ENCODE results near the gene OXLD1. TPM values are rescaled to one million over a fixed set of nuclear protein-coding genes. Genes with fewer than 3 reads are reported as not detected.

The OXLD1 gene
- 36.1 and 44.6 TPM in 2 replicates for total RNA-seq (2021)
- percentile 75 among the genes with signal in this experiment for Bru-seq, nascent RNA
- percentile 71 among the genes with signal in this experiment for BruChase-seq, experiment 1, labeled RNA remaining after a 2-hour chase
- percentile 70 among the genes with signal in this experiment for BruChase-seq, experiment 2, labeled RNA remaining after a 6-hour chase
- long read RNA-seq, transcript OXLD1-201 (2 exons, 620 nt): minor isoform, 7 of 79 reads
- long read RNA-seq, transcript OXLD1-206 (1 exons, 1,600 nt): minor isoform, 20 of 79 reads
- long read RNA-seq, transcript OXLD1-207 (2 exons, 821 nt): major isoform, 43 of 79 reads
- long read RNA-seq, partial matches to known transcripts: 0 of 79 reads
- long read RNA-seq, other reads (novel, unspliced or antisense): 0 of 79 reads

DNA sequence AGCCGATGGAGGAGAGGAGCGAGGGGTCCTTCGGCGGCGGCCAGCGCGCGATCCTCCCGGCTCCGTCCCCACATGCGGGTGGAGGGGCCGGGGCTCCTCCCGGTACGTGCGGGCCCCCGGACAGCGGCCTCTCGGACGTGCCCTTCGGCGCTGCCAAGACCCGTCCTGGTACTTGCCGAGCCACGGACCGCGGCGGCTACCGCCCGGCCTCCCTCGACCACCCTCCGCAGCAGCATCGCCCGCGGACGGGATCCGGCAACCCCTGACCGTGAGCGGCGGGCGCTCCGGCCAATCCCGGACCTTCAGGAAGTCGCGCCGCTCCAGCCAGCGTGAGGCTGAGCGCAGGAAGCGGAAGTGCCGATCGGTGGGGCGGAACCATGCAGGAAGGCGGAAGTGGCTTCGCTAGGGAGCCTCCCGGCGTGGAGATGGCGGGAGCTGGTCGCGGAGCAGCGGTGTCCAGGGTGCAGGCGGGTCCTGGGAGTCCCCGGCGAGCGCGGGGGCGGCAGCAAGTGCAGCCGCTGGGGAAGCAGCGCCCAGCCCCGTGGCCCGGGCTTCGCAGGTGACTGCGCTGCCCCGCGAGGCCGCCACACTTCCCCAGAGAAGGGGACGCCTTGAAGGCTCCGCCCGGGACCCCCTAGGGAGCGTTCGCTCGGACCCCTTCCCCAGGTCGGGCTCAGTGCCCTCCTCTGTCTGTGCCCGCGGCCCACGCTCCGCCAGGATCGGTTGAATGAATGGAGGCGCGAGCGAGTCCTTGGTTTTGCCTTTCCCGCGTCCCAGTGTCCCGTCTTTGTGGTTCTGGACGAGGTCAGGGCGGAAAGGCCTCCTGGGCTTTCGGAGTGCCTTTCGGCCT is at the start of gene OXLD1, which contains the start of gene CCDC137:
OXLD1 (minus strand) TSS at position 264 of the 850 bp plus-strand sequence; CDS start at position 236, 28 bp downstream.
CCDC137 (plus strand) TSS at position 396 of the 850 bp plus-strand sequence; CDS start at position 426, 30 bp downstream.
- Histone ChIP-seq H3K9me3 (ENCODE audit: low read depth, low read length, poor library complexity, severe bottlenecking) (no peaks in the 10 kb centered on the region), H3K36me3 (ENCODE audit: insufficient read depth, low read length, poor library complexity, severe bottlenecking) (peaks cover 42% of the 10 kb centered on the region), H3K27me3 (replicated peaks; ENCODE audit: insufficient read depth, low read depth, low read length, poor library complexity) (no peaks in the 10 kb centered on the region), H3K4me3 (ENCODE audit: low read depth, low read length, poor library complexity, severe bottlenecking) (peak within 1 kb of the TSS; percentile 93), H3K27ac (ENCODE audit: low read depth, low read length, poor library complexity, severe bottlenecking) (peak within 1 kb of the TSS; percentile 92), H3K4me1 (ENCODE audit: insufficient read depth, low read length, poor library complexity, severe bottlenecking) (peaks cover 18% of the 10 kb centered on the region)
- no TSS peak for BruUV-seq (replicated peaks)
- intact Hi-C loops (cut with micrococcal nuclease; ENCODE audit: unreplicated experiment): no loop called here
- CTCF ChIA-PET: no interaction called here
- DNase-seq (ENCODE audit: low spot score): peak; percentile 98
- POLR2A ChIA-PET (ENCODE audit: low non-redundant PET): no interaction called here
- TF ChIP-seq, protein P1, sequence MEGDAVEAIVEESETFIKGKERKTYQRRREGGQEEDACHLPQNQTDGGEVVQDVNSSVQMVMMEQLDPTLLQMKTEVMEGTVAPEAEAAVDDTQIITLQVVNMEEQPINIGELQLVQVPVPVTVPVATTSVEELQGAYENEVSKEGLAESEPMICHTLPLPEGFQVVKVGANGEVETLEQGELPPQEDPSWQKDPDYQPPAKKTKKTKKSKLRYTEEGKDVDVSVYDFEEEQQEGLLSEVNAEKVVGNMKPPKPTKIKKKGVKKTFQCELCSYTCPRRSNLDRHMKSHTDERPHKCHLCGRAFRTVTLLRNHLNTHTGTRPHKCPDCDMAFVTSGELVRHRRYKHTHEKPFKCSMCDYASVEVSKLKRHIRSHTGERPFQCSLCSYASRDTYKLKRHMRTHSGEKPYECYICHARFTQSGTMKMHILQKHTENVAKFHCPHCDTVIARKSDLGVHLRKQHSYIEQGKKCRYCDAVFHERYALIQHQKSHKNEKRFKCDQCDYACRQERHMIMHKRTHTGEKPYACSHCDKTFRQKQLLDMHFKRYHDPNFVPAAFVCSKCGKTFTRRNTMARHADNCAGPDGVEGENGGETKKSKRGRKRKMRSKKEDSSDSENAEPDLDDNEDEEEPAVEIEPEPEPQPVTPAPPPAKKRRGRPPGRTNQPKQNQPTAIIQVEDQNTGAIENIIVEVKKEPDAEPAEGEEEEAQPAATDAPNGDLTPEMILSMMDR (conservative IDR thresholded peaks at IDR 0.05; ENCODE audit: low read depth, low read length): no peak
- TF ChIP-seq EZH2 (IDR thresholded peaks at IDR 0.05; ENCODE audit: borderline replicate concordance, low read depth, low read length, poor library complexity, severe bottlenecking): no peak

- no peak for DNase-seq (ENCODE audit: low spot score)
- Histone ChIP-seq H3K4me3 (ENCODE audit: low read depth, low read length, poor library complexity, severe bottlenecking) (no peak overlapping the region), H3K4me1 (ENCODE audit: insufficient read depth, low read length, poor library complexity, severe bottlenecking) (peaks cover 17% of the 10 kb centered on the region), H3K27me3 (replicated peaks; ENCODE audit: insufficient read depth, low read depth, low read length, poor library complexity) (no peaks in the 10 kb centered on the region), H3K9me3 (ENCODE audit: low read depth, low read length, poor library complexity, severe bottlenecking) (no peaks in the 10 kb centered on the region), H3K27ac (ENCODE audit: low read depth, low read length, poor library complexity, severe bottlenecking) (no peak overlapping the region), H3K36me3 (ENCODE audit: insufficient read depth, low read length, poor library complexity, severe bottlenecking) (peaks cover 24% of the 10 kb centered on the region)
- BruUV-seq (replicated peaks): no TSS peak
- ChIA-PET POLR2A (ENCODE audit: low non-redundant PET) (no interaction called here), CTCF (no interaction called here)
- intact Hi-C loops (cut with micrococcal nuclease; ENCODE audit: unreplicated experiment): no loop called here
- no peak for TF ChIP-seq EZH2 (IDR thresholded peaks at IDR 0.05; ENCODE audit: borderline replicate concordance, low read depth, low read length, poor library complexity, severe bottlenecking)
- TF ChIP-seq, protein P1 (conservative IDR thresholded peaks at IDR 0.05; ENCODE audit: low read depth, low read length): no peak
Measured at GRCh38 chr17:81715107-81715871, 48.9 kb upstream of the OXLD1 start.

DNA sequence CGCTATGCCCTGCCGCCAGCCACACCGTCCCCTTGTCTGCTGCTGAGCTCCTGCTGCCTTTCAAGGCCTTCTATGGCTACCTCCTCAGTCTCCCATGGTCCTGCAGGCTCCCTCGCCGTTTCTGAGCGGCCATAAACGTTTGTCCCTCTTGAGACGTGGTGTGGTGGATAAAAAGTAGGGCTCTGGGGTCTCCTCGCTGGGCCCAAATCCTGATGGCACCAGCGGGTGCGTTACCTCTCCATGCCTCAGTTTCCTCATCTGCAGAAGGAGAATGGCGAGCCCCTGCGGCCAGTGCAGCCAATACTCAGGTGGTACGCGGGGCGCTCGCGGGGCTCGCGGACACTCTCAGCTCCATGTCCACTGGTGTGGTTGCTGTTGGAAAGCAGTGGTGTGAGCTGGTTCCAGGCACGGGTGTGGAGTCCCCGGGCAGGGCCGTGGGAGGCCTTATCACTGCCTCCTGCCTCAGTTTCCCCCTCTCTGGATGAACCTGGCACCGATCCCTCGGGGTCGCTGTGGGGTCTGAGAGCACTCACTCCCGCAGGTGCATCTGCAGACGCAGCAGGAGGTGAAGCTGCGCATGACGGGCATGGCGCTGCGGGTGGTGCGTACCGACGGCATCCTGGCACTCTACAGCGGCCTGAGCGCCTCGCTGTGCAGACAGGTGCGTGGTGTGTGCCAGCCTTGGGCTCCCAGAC is 48.2 kb upstream of the OXLD1 start:
- H3K36me3 ChIP-seq (ENCODE audit: insufficient read depth, low read length, poor library complexity, severe bottlenecking): peaks cover 24% of the 10 kb centered on the region
- BruUV-seq (replicated peaks): no TSS peak
- no peaks in the 10 kb centered on the region for H3K27me3 ChIP-seq (replicated peaks; ENCODE audit: insufficient read depth, low read depth, low read length, poor library complexity)
- no peaks in the 10 kb centered on the region for H3K9me3 ChIP-seq (ENCODE audit: low read depth, low read length, poor library complexity, severe bottlenecking)
- POLR2A ChIA-PET (ENCODE audit: low non-redundant PET): no interaction called here
- CTCF ChIA-PET: no interaction called here
- TF ChIP-seq EZH2 (IDR thresholded peaks at IDR 0.05; ENCODE audit: borderline replicate concordance, low read depth, low read length, poor library complexity, severe bottlenecking): no peak
- TF ChIP-seq, protein P1 (conservative IDR thresholded peaks at IDR 0.05; ENCODE audit: low read depth, low read length): no peak
- intact Hi-C loops (cut with micrococcal nuclease; ENCODE audit: unreplicated experiment): no loop called here
- DNase-seq (ENCODE audit: low spot score): no peak
- no peak overlapping the region for H3K4me3 ChIP-seq (ENCODE audit: low read depth, low read length, poor library complexity, severe bottlenecking)
- peaks cover 19% of the 10 kb centered on the region for H3K4me1 ChIP-seq (ENCODE audit: insufficient read depth, low read length, poor library complexity, severe bottlenecking)
- no peak overlapping the region for H3K27ac ChIP-seq (ENCODE audit: low read depth, low read length, poor library complexity, severe bottlenecking)

All from A673 (cell line).